ENCODE data around the gene SLC12A2.

The SLC12A2 gene

GRCh38 chr5:128225245-128226030 lies 141.9 kb downstream of the SLC12A2 start:
- no peak for DNase-seq (ENCODE audit: low read depth in 2 of 2)

GRCh38 chr5:128228008-128228407 lies 144.4 kb downstream of the SLC12A2 start:
- DNase-seq (ENCODE audit: low read depth in 2 of 2): no peak

GRCh38 chr5:128228521-128228920 lies 145.0 kb downstream of the SLC12A2 start:
- DNase-seq (ENCODE audit: low read depth in 2 of 2): no peak

- no peak for DNase-seq (ENCODE audit: low read depth in 2 of 2)
Measured at GRCh38 chr5:128234928-128235641, 151.5 kb downstream of the SLC12A2 start.

GRCh38 chr5:128236334-128236733 lies 152.8 kb downstream of the SLC12A2 start:
- no peak for DNase-seq (ENCODE audit: low read depth in 2 of 2)

- DNase-seq (ENCODE audit: low read depth in 2 of 2): no peak
Measured at GRCh38 chr5:128237000-128237399, 153.4 kb downstream of the SLC12A2 start.

GRCh38 chr5:128237546-128237945 lies 154.0 kb downstream of the SLC12A2 start:
- no peak for DNase-seq (ENCODE audit: low read depth in 2 of 2)
